Activated CD4-positive, alpha-beta T cell treated with anti-CD3 and anti-CD28 coated beads for 36 hours (primary cell): ENCODE results near the gene SOX6. TPM values are rescaled to one million over a fixed set of nuclear protein-coding genes. Genes with fewer than 3 reads are reported as not detected.
"Not testable (repeated sequence)": the region's sequence is repeated elsewhere in the genome, so short reads cannot be mapped to it uniquely, and the experiment has no call there.

Experiments used
- ATAC-seq: fragments of 200-7000 bp; cut with Tn5 transposase; one replicate; pipeline ENCODE4 v1.10.0; 2021; ENCODE audit warnings: mild to moderate bottlenecking, moderate library complexity
- CTCF ChIA-PET: fragments of 350-600 bp; sonication (Branson Sonifier 250); formaldehyde crosslinking; loops from one replicate; lab custom pipeline; 2021; ENCODE audit warnings: antibody characterized with exemption; lab: Charles Lee
- POLR2A ChIA-PET: fragments of 350-600 bp; sonication (Branson Sonifier 250); formaldehyde crosslinking; loops from one replicate; lab custom pipeline; 2021; ENCODE audit warnings: antibody characterized with exemption, inconsistent platforms; lab: Charles Lee
- DNase-seq: peaks from one replicate; pipeline ENCODE4 v3.0.0-alpha.2; 2020
- H3K27ac Mint-ChIP-seq: one replicate; pipeline ENCODE4 v1.8.0; 2021; ENCODE audit warnings: mixed read lengths
- H3K27me3 Mint-ChIP-seq: one replicate; pipeline ENCODE4 v1.8.0; 2021; ENCODE audit warnings: mixed read lengths
- H3K36me3 Mint-ChIP-seq: one replicate; pipeline ENCODE4 v1.8.0; 2021; ENCODE audit warnings: low read depth, mixed read lengths
- H3K4me1 Mint-ChIP-seq: one replicate; pipeline ENCODE4 v1.8.0; 2021; ENCODE audit warnings: mixed read lengths
- H3K4me3 Mint-ChIP-seq: one replicate; pipeline ENCODE4 v1.8.0; 2021; ENCODE audit warnings: mild to moderate bottlenecking, moderate library complexity, mixed read lengths
- H3K9me3 Mint-ChIP-seq: one replicate; pipeline ENCODE4 v1.8.0; 2021; ENCODE audit warnings: low read depth, mixed read lengths
- intact Hi-C, 2 experiments: fragments of 100-400 bp; cut with DNase I in 1 of 2; cut with micrococcal nuclease in 1 of 2; formaldehyde crosslinking; loops; one replicate each; pipeline versions ENCODE4 v1.14.2 to v1.15.1; 2022 to 2024; cut with DNase I, micrococcal nuclease
- total RNA-seq, 2 experiments: library from RNA; stranded (reverse); gene quantifications; one replicate each; pipeline ENCODE4 v1.2.3, GENCODE V29; 2021

Gene SOX6
- total RNA-seq, 2 experiments from 2014 or later = 0.46 TPM; not detected in 1

DNA sequence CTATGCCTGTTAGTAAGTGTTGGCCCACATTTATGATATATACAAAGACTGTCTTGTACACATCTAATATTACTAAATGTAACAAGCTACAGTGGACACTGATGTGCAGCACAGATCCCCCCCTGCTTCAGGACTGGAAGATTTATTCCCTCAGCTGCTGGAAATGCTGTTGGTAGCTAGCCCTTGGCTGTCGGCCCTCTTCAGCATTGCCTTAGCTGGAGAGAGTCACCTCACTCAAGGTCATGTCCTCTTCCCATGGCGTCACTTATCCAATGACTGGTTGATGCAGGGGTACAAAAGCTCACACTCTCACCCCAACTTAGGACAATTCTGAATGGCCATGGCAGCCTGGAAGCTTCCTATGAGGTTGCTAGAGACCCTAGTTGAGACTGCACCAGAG is 312.7 kb downstream of the SOX6 start:
- DNase-seq (no peak), ATAC-seq (no peak)
- no peaks in the 10 kb centered on the region for H3K27me3 Mint-ChIP-seq
- CTCF ChIA-PET = no interaction called here
- H3K36me3 Mint-ChIP-seq = no peaks in the 10 kb centered on the region
- POLR2A ChIA-PET = no interaction called here
- no peak overlapping the region for H3K4me3 Mint-ChIP-seq
- intact Hi-C loops = no loop called here
- no peaks in the 10 kb centered on the region for H3K9me3 Mint-ChIP-seq
- H3K4me1 Mint-ChIP-seq = no peaks in the 10 kb centered on the region
- no peak overlapping the region for H3K27ac Mint-ChIP-seq

DNA sequence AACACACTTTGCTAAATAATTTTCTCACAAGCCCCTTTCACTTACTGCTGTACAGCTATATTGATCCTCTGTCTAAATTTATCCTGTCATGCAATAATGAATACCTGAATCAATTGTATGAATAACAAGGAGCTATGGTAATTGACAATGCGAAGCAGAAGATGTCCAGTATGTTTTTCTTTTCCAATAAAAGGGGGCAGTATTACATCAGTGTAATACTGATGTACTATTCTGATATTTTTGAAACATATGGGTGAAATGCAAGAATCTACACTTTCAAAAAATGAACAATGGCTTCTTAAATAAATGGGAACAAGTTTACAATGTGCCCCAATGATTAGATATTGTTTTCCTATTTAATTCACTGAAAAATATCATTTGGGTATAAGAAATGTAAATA is 315.1 kb downstream of the SOX6 start:
- Mint-ChIP-seq H3K9me3 (no peaks in the 10 kb centered on the region), H3K36me3 (no peaks in the 10 kb centered on the region), H3K27ac (no peak overlapping the region), H3K27me3 (no peaks in the 10 kb centered on the region), H3K4me1 (no peaks in the 10 kb centered on the region), H3K4me3 (no peak overlapping the region)
- CTCF ChIA-PET = interaction anchor here (0.7 kb wide), 1 partner anchor 9 kb away, joined by 3 read pairs; no protein-coding TSS in a partner anchor
- no peak for ATAC-seq
- POLR2A ChIA-PET = interaction anchor here (0.7 kb wide), 1 partner anchor 292 kb away, joined by 3 read pairs; no protein-coding TSS in a partner anchor
- DNase-seq = no peak
- intact Hi-C loops = no loop called here

DNA sequence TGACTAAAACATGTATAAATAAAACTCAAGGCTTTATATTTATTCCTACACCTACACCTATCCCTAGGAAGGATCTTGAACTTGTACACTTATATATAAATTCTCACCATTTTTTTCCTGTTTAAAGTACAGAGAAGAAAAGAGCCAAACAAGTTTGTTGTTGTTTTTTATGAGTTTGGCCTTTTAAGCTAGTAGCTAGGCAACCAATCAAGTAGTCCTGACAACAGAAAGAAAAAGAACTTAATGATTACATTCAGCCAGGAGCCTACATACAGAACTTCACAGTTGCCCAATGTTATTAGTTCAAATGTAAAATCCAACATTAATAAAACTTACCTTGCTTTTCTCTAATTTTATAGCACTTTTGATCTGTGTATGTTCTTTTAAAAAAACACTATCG is 316.2 kb downstream of the SOX6 start:
- no peak overlapping the region for H3K4me3 Mint-ChIP-seq
- H3K27ac Mint-ChIP-seq = no peak overlapping the region
- no peaks in the 10 kb centered on the region for H3K4me1 Mint-ChIP-seq
- H3K27me3 Mint-ChIP-seq = no peaks in the 10 kb centered on the region
- no peaks in the 10 kb centered on the region for H3K36me3 Mint-ChIP-seq
- H3K9me3 Mint-ChIP-seq = no peaks in the 10 kb centered on the region
- POLR2A ChIA-PET = no interaction called here
- CTCF ChIA-PET = interaction anchor here (1.0 kb wide), 1 partner anchor 9 kb away, joined by 3 read pairs; no protein-coding TSS in a partner anchor
- intact Hi-C loops = no loop called here
- no peak for ATAC-seq
- DNase-seq = no peak

DNA sequence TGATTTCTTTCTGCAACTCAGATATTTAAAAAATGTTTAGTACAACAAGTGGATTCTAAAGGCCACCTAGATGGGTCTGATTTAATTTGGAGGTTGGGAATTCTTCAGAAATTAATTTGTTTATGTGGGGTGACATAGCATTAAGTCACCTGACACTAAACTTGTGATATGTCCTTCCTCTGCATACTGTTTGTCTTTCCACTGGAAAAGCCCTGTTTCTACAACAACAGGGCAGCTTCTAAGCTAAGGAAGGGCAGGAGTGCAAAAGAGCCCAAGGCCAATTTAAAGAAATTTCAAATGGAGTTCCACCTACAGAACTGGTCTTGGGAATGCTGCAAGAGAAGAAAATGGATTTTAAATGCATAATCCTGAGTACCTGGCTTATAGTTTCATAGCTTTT is 319.2 kb downstream of the SOX6 start:
- Mint-ChIP-seq H3K4me1 (no peaks in the 10 kb centered on the region), H3K27ac (no peak overlapping the region), H3K9me3 (no peaks in the 10 kb centered on the region), H3K27me3 (peaks cover 2% of the 10 kb centered on the region), H3K4me3 (no peak overlapping the region), H3K36me3 (no peaks in the 10 kb centered on the region)
- ATAC-seq (no peak), DNase-seq (no peak)
- POLR2A ChIA-PET = no interaction called here
- intact Hi-C loops = no loop called here
- CTCF ChIA-PET = no interaction called here

DNA sequence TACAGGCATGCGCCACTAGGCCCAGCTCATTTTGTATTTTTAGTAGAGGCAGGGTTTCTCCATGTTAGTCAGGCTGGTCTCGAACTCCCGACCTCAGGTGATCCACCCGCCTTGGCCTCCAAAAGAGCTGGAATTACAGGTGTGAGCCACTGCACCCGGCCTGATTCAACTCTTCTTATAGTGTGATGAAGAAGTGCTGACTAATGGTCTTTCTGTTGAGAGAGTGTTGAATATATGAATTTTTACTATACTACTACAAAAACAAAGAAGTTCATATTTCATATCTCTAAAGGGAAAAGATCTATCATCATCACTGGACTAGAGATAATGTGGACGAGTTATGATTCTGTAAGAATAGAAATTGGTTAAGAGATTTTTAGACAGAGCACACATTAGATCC is 320.1 kb downstream of the SOX6 start:
- CTCF ChIA-PET = no interaction called here
- no peaks in the 10 kb centered on the region for H3K36me3 Mint-ChIP-seq
- H3K27me3 Mint-ChIP-seq = peaks cover 2% of the 10 kb centered on the region
- no peak for ATAC-seq
- intact Hi-C loops = no loop called here
- no peak overlapping the region for H3K27ac Mint-ChIP-seq
- POLR2A ChIA-PET = interaction anchor here (0.7 kb wide), 1 partner anchor 173 kb away, joined by 3 read pairs; no protein-coding TSS in a partner anchor
- H3K4me3 Mint-ChIP-seq = no peak overlapping the region
- no peaks in the 10 kb centered on the region for H3K4me1 Mint-ChIP-seq
- no peak for DNase-seq
- H3K9me3 Mint-ChIP-seq = no peaks in the 10 kb centered on the region

DNA sequence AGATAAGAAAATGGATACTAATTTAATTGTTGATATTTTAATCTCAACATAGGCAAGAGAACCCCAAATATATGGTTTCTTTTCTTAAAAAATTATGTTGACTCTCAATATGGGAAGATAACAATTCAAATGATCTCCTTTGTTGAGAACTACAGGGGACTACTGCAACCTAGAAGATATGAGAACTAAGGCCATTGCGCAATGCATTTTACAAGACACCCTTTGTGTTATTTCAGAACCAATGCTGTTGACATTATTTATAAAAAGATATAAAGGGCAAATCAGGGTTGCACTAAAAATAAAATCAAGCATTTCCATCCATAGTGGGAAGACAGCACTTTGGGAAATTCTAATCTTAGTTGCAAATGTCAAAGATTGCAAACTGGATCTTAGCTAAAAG is 322.3 kb downstream of the SOX6 start:
- H3K36me3 Mint-ChIP-seq = no peaks in the 10 kb centered on the region
- H3K27ac Mint-ChIP-seq = no peak overlapping the region
- intact Hi-C loops = no loop called here
- H3K4me1 Mint-ChIP-seq = no peaks in the 10 kb centered on the region
- no peaks in the 10 kb centered on the region for H3K9me3 Mint-ChIP-seq
- no peak for DNase-seq
- ATAC-seq = no peak
- ChIA-PET CTCF (no interaction called here), POLR2A (no interaction called here)
- no peak overlapping the region for H3K4me3 Mint-ChIP-seq
- peaks cover 2% of the 10 kb centered on the region for H3K27me3 Mint-ChIP-seq

DNA sequence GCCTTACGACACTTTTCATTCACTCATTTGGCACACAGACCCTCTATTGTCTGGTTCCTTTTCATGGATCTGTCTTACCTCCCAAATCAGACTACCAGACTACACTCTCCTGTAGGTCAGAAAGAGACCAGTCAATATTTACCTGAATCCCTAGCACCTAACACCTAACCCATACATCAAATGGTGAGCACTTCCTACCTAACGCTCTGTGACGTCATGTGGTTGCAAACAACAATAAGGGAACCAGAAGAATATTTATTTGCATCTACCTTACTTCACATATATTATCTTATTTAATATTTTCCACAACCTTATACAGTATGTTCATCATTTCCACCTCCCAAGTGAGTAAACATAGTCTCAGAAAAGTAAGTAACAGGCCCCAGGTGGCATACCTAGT is 323.4 kb downstream of the SOX6 start:
- Mint-ChIP-seq H3K4me3 (no peak overlapping the region), H3K36me3 (no peaks in the 10 kb centered on the region), H3K4me1 (no peaks in the 10 kb centered on the region), H3K27me3 (peaks cover 2% of the 10 kb centered on the region), H3K9me3 (no peaks in the 10 kb centered on the region), H3K27ac (no peak overlapping the region)
- intact Hi-C loops = no loop called here
- DNase-seq (no peak), ATAC-seq (no peak)
- ChIA-PET CTCF (no interaction called here), POLR2A (no interaction called here)

DNA sequence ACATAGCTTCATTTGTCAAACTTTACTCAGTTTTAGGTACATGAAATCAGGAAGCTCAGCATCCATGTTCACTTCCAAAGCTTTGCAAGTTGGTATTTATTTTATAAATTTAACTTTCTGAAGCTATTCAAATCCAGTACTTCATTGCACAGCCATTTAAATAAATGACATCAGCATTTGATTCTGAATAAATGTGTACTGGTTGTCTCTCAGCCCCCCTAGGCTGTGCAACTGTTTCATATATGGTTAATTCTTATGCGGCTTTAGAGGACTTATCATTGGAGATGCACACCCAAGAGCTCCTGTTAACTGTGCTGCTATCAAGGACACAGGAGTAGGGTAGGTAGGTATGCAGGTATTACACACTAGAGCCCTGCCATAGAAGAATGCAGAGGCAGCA is 325.1 kb downstream of the SOX6 start:
- ATAC-seq = no peak
- Mint-ChIP-seq H3K4me3 (no peak overlapping the region), H3K36me3 (no peaks in the 10 kb centered on the region), H3K9me3 (no peaks in the 10 kb centered on the region), H3K27me3 (peaks cover 2% of the 10 kb centered on the region), H3K4me1 (no peaks in the 10 kb centered on the region), H3K27ac (no peak overlapping the region)
- ChIA-PET CTCF (no interaction called here), POLR2A (no interaction called here)
- intact Hi-C loops = no loop called here
- no peak for DNase-seq

DNA sequence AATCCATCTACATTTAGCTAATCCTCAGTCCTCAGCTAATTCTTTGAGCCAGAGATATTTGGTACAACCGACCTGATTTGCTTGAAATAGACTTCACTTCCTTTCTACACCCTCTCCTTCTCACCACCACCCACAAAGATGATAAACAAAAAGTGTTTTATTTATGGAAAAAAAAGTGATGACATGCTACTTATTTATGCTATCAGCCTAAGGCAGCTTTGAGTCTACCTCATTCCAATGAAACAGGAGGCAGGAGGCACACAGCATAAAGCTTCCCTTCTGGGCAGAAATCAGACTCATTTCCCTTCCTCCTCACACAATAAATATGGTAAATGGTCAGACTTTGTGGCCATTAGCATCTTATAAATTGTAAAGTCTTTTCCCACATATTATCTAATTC is 325.7 kb downstream of the SOX6 start:
- ATAC-seq (no peak), DNase-seq (no peak)
- H3K9me3 Mint-ChIP-seq = no peaks in the 10 kb centered on the region
- ChIA-PET POLR2A (no interaction called here), CTCF (no interaction called here)
- H3K36me3 Mint-ChIP-seq = no peaks in the 10 kb centered on the region
- intact Hi-C loops = no loop called here
- peaks cover 2% of the 10 kb centered on the region for H3K27me3 Mint-ChIP-seq
- no peaks in the 10 kb centered on the region for H3K4me1 Mint-ChIP-seq
- no peak overlapping the region for H3K4me3 Mint-ChIP-seq
- H3K27ac Mint-ChIP-seq = no peak overlapping the region

DNA sequence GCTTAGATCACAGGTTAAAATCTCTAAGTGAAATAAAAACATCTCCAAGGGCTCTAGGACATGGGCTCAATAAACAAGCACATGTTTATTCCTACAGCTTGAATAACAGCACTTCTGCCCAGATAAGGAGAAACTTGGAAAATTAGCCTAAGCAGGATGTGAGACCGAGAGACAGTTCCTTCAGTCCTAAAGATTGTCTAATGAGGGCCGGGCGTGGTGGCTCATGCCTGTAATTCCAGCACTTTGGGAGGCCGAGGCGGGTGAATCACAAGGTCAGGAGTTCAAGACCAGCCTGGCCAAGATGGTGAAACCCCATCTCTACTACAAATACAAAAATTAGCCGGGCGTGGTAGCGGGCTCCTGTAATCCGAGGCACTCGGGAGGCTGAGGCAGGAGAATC is 327.2 kb downstream of the SOX6 start:
- ATAC-seq, intact Hi-C loops, POLR2A ChIA-PET, H3K27me3 Mint-ChIP-seq, H3K9me3 Mint-ChIP-seq, DNase-seq, H3K4me3 Mint-ChIP-seq, CTCF ChIA-PET, H3K4me1 Mint-ChIP-seq, H3K27ac Mint-ChIP-seq, H3K36me3 Mint-ChIP-seq: not testable (repeated sequence)

DNA sequence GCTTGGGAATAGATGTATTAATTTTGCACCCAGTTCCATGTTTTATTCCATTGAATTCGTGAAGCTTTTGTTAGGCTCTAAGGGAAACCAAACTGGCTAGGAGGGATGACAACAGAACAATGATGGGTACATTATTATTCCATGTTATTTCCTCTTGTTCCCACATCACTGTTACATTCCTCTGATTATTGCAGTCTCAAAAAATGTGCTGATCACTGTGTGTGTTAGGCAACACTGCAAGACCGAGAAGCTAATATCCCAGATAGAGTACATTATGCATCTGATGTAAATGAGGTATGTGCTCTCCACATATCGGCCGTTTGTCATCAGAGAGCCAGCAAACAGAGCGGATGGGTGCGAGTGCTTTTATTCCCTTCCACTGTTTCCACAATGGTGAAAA is 327.9 kb downstream of the SOX6 start:
- intact Hi-C loops = no loop called here
- peaks cover 2% of the 10 kb centered on the region for H3K27me3 Mint-ChIP-seq
- POLR2A ChIA-PET = no interaction called here
- no peaks in the 10 kb centered on the region for H3K36me3 Mint-ChIP-seq
- ATAC-seq (no peak), DNase-seq (no peak)
- no peak overlapping the region for H3K27ac Mint-ChIP-seq
- H3K4me3 Mint-ChIP-seq = no peak overlapping the region
- H3K4me1 Mint-ChIP-seq = no peaks in the 10 kb centered on the region
- CTCF ChIA-PET = no interaction called here
- no peaks in the 10 kb centered on the region for H3K9me3 Mint-ChIP-seq

DNA sequence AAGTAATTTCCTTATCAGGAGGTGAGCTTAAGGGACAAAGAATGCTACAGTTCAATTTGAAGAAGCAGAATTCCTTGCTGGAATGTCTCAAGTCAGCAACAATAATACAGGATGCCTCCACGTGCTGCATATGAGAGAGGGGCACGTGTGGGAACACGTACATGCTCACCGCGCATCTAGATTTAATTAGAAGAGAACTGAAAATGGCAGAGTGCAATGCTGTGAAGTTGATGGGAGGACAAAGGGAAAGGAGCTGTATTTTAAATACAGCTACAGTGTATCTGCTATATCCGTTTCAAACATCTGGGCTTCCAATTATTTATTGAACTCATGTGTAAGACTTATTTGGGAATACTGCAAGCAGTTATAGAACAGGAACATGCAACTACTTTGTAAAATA is 328.7 kb downstream of the SOX6 start:
- Mint-ChIP-seq H3K27me3 (no peaks in the 10 kb centered on the region), H3K4me1 (no peaks in the 10 kb centered on the region), H3K36me3 (no peaks in the 10 kb centered on the region), H3K9me3 (no peaks in the 10 kb centered on the region), H3K4me3 (no peak overlapping the region), H3K27ac (no peak overlapping the region)
- ChIA-PET CTCF (interaction anchor here (1.0 kb wide), 1 partner anchor 58 kb away, joined by 3 read pairs; no protein-coding TSS in a partner anchor), POLR2A (no interaction called here)
- intact Hi-C loops = no loop called here
- DNase-seq = no peak
- no peak for ATAC-seq

DNA sequence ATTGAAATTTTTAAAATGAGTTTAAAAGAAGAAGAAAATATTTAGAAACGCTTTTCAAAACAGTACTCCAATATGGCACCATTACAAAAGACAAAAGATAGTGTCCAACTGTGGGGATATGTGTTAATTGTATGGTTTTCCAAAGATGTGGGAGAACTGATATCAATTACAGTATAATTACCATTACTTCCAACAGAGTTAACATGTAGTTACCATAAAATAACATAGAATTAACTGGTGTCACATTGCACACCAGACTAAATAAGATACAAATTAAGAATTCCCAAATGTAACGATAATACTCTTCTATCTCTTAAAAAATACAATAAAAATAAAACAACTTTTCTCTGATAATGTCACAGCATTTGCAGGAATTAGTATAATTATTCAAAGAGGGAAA is 329.5 kb downstream of the SOX6 start:
- Mint-ChIP-seq H3K4me3 (no peak overlapping the region), H3K27me3 (no peaks in the 10 kb centered on the region), H3K9me3 (no peaks in the 10 kb centered on the region), H3K36me3 (no peaks in the 10 kb centered on the region), H3K4me1 (no peaks in the 10 kb centered on the region), H3K27ac (no peak overlapping the region)
- DNase-seq = no peak
- ATAC-seq = no peak
- POLR2A ChIA-PET = no interaction called here
- CTCF ChIA-PET = no interaction called here
- intact Hi-C loops = no loop called here
